HG02840 (cell line): ENCODE results near the gene SMOC2.

ENCODE experiments used
- ATAC-seq: cut with Tn5 transposase; IDR thresholded peaks from one replicate; pipeline ENCODE4 v1.9.1; 2021; ENCODE audit warnings: mild to moderate bottlenecking, moderate library complexity, moderate number of reproducible peaks; ENCODE audit not compliant: unreplicated experiment, low FRiP score

Gene SMOC2

DNA sequence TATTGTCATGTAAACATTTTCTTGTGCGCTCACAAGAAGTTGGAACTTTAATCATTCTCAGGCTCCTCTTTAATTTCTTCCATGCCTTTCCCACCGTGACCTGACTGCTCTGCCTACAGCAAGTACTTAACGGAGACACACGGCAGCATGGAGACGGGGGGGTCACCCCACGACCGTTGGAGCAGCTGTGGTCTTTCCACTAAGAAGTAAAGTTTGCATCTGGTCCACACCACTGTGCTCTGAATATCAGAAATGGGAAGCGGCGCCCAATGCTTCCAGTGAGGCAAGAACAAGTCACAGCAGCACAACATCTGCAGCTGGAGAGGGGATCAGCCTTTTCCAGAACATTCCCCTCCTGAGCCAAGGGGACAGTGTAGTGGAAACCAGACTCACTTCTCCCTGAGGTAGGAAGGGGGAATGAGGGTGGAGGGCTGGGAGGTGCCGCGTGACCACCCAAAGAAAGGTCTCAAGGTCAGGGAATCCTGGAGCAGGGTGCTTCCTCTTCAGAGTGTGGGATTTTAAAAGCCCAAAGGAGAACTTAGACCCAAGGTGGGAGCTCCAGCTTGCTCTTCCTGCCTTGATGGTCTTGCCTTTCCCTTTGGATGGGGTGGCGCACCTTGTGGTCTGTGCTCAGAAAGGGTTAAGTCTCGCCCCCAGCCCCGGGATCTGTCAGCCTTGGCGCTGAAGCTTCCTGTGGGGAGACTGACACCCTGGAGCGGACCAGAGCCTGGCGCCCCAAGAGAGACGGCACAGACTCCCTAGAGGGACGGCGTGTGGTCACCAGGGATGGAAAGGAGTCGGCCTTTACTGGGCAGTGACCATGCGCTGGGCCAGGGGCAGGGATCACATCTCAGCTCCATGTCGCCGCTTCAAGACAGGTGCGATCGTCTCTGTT lies 25.6 kb upstream of the SMOC2 start:
- no peak for ATAC-seq

DNA sequence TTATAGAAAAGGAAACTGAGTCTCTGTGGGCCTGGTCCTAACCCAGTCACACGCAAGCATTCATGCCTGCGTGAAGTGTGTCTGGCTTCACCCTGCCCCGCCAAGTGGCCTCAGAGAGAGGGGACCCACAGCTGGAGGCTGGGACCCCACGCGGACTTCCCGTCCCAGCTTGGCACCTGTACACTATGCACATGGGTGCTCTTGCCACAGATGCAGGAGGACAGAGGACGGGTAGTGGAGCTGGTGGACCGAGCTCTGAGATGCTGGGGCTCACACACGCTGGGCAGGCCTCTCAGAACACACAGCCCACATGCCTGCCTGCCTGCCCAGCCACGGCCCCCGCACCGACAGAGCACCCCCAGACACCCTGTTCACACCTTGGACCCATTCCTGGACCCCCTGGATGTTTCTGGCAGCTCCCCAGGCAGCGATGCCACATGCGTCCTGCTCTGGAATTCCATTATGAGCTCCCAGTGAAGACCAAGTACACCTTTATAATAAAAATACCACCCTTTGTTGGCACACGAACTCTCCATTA lies 24.9 kb upstream of the SMOC2 start:
- ATAC-seq, result no peak

DNA sequence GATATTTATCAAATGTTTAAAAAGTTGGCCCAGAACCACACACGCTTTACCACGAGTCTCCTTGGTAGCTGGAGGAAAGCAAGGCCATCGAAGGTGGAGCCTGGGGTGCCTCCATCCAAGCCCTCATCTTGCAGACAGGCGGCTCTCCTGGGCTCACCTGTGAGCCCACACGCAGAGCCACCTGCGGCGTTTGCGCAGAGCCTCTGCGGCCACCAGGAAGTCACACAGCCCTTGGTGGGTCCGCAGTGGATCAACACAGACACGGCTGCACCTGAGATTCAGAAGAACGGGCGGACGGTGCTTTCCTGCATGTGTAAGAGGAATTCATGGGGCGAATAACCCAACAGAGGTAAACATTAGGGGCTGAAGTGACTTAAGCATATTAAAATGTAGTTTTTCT lies 24.5 kb upstream of the SMOC2 start:
- no peak for ATAC-seq

DNA sequence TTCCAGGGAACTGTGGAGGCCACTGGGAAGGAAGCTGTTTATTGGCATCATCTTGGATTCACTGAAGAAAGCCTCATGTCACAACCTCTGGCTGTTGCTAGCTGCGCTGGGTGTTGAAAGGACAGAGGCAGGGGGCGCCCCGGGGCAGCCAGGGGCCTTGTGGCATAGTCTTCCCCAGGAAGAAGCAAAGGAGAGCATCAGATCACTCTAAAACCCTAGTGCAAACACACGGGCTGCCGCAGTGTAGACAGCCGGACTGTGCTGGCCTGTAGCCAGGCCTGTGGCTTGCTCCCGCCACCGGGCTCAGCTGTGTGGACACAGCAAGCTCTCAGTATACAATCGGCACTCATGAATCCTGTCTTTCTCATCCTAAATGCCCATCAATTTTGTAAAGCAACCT lies 23.8 kb upstream of the SMOC2 start:
- ATAC-seq, result no peak

DNA sequence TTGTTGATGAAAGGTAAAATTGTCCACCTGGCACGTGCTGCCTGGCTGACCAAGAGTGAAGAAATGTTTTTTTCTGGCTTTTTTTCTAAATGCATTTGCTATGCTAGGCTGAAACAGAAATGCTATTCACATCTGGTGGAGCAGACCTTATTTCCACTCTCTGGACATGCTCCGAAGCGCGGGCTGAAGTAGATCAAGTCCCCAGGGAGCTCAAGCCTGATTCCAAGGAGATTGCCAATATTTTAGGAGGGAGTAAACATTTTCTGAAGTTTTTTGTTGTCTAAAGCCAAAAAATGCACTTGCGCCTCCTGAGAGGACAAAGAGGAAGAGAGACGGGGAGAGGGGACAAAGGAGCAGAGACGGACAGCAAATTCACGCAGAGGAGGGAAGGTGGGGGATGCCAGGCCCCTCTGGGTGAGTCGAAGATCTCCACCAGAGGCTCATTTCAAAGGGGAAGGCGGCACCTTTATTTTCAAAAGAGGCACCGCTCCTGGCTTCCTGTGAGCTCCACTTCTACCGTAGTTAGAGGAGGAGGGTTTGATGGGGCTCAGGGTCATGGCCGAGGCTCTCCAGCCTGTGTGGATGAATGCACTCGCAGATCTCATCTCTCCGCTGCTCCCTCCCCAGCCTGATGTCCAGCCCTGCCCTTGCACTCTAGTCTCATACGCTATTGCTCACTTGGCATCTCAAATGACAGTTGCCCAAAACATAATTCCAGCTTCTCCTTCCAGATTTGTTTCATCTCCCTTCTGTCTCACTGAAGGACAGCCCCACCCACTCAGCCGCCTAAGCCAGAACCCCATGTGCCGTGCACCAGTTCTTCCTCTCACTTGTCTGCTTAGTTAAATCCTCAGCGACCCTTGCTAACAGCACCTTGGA lies 23.1 kb upstream of the SMOC2 start:
- no peak for ATAC-seq

DNA sequence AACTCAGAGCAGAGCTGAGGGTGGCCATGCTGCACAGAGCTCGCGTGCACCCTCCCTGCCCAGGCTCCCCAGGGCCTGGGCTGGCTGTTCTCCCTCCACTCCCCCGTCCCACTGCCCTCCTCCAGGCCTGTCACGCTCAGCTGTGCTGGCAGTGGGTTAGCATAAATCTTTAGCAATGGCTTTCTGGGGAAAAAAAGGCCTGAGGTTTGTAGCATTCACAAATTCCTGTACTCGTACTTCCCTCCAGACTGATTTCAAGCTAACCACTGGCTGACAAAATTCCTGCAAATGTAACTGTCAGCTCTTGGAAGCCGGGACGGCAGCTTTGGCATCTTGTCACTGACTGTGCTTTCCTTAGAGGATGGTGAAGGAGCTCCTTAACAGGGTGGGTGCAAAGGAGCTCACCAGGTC lies 22.3 kb upstream of the SMOC2 start:
- ATAC-seq, result no peak

DNA sequence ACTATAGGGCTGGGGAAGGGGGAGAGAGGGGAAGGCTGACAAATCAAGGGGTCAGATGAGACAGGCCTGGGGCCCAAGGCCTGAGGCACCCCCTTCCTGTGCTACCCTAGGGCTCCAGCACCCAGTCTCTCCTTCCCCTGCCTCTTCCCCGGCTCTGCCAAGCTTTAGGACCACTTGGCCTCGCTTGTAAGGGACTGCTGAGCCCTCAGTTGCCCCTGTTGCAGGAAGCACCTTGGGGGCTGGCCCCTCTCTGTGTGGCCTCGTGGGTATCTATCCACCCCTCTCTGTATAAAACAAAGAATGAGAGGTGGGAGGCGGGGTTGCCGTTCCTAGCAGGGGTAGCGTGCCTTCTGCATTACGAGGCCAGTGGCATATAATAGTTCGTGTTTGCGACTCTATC lies 21.4 kb upstream of the SMOC2 start:
- ATAC-seq, result no peak

DNA sequence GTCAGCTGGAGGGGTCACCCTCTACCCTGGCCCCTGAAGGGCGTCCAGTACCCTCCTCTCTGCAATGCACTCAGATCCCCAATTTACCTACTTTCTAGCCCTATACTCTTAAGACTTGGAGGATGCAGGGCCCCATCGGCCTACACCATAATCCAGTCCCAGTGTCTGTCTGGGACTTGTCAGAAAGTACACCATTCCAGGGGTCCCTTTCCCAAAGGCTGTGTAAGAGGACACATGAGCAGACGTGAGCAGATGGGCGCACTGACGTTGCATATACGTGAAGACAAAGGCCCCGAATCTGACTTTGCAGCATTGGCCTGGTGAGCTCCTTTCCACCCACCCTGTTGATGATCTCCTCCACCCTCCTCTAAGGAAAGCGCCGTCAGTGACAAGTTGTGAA lies 20.9 kb upstream of the SMOC2 start:
- ATAC-seq, result no peak

DNA sequence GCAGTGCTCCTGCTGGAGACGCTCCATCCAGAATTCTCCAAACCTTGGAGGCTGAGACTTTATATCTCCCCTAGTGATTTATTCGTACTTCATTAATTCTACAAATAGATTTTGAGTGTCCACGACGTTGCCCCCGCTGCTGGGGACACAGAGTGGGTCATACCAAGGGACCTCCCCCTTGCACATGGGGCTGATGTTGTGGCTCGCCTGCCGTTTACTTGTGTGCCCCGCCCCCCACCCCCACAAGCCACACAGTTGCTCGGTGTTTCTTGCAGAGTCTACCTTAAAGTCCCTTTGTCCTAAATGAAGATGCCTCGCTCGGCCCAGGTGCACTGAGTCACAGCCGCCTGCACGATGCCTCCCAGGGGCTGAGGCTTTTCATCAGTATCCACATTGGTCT lies 20.3 kb upstream of the SMOC2 start:
- no peak for ATAC-seq

DNA sequence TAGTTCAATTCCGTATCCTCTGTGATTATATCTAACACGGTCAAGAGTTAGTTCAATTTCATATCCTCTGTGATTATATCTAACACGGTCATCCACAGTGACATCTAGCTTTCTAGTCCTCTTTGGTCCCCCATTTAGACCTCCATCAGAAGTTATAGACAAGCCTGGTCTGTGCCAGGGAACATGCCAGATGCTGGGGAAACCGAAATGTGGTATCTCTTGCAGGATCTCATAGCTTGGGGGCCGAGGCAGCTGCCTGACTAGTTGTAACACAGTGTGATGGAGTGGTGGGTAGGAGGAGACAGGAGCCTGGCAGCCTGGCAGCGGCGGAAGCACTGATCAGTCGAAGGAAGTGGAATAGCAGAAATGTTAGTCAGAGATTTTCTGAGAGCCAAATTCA lies 13.8 kb upstream of the SMOC2 start:
- ATAC-seq, result no peak

DNA sequence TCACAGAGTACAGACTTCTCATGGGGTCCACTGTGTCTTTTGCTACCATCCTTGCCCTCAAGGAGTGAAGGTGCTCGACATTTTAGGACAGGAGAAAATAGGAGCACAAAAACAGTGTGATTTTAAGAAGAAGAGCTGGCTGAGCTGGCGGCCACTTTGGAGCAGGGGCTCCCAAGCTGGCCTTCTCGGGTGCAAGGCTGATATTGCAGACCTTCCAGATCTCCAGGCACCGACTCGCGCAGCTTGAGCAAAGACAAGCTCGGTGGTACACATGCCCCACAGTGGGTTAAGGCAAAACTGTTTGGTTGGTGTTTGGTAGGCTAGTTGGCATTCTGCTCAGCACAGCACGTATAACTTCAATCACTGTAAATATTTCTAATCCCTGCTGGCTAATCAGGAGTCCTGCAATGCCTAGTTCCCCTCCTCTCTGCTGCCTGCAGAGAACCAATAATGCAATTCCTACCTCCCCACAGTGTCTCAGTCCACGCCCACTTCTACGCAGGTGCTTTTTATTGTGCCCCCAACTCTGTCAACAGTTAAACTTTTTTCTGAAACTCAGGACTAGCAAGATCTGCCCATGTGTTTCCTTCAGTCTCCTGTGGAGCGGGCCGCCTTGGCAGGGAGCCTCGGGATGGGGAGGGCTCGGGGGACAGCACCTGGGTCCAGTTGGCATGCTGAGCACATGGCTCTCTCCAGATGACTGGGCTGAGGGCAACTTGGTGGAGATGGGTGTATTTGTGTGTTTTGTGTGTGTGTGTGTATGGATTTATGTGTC lies 12.7 kb upstream of the SMOC2 start:
- ATAC-seq, result no peak

DNA sequence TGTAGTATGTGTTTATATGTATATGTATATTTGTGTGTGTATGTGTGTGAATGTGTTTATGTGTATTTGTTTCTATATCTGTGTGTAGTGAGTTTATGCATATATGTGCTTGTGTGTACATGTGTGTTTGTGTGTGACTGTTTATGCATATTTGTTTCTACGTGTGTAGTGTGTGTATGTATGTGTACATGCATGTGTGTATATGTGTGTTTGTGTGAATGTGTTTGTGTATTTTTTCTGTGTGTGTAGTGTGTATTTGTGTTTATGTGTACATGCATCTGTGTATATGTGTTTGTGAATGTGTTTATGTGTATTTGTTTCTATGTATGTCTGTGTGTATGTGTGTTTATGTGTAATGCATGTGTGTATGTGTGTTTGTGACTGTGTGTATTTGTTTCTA lies 12.1 kb upstream of the SMOC2 start:
- ATAC-seq, result no peak

DNA sequence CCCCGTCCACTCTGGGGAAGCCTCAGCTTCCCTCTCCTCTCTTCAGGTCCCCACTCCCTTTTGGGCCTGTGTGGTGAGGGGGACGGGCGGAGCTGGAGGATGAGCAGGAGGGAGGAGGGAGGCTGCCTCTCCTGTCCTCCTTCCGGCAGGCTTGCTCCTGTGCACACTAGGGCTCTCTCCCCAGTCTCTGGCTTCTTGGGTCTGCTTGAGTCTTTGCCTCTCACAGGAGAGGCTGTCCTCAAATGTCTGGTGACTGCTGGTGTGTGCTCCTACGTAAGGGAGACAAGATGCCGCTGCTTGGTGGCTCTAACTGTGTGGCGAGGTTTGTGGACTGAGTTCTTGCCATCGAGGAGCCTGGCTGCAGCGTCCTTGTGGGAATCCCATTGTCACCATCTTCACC lies 8.8 kb upstream of the SMOC2 start:
- ATAC-seq, result no peak

DNA sequence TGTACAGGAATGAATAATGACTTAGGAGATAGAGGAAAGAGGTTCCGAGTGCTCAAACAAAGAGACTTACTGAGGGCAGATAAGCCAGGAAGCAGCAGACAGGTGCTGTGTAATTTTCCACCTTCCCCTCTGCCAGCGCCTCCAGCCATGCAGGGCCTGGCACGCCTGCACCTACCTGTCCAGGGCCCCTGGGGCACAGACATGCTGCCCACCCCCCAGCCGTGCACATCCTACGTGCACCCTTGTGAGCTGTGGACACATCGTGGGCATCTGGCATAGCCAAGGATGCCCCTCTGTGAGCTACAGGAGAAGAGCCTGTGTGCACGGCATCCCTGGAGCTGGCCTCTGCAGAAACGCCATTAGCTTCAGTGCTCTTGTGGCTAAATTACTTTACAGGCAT lies 7.1 kb upstream of the SMOC2 start:
- ATAC-seq, result no peak

DNA sequence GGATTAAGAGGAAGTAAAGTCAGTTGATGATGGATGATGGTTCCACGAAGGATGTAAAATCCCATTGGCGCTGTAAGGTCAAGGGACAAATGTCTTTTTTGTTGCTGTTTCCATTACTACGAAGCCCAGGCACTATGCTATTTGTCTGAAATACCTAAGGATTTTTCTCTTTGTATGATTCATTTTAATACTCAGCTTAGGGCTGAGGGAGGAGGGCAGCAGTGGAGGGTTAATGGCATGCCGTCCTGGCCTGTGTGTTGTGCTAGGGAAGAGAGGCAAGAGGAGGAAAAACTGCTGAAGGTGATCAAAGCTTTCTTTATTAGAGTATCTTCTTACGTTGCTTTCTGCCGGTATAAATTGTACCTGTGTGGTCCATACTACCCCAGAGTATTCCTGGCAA lies 6.5 kb upstream of the SMOC2 start:
- ATAC-seq, result no peak

DNA sequence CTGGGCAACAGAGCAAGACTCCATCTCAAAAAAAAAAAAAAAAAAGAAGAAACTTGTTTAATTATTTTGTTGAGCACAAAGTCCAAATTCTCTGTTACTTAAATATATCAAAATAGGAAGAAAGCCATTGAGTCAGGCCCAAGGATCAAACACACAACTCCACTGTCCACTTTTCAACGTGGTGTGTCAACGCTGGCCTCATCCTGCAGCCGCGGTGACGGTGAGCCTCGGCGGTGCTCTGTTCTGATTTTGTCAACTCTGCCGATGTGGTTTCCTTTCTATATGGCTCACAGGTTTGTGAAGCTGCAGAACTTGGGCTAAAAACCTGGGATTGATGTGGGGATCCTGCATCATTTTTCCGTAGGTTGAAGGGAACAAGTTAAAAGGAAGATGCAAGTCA lies 3.2 kb upstream of the SMOC2 start:
- ATAC-seq, result no peak

DNA sequence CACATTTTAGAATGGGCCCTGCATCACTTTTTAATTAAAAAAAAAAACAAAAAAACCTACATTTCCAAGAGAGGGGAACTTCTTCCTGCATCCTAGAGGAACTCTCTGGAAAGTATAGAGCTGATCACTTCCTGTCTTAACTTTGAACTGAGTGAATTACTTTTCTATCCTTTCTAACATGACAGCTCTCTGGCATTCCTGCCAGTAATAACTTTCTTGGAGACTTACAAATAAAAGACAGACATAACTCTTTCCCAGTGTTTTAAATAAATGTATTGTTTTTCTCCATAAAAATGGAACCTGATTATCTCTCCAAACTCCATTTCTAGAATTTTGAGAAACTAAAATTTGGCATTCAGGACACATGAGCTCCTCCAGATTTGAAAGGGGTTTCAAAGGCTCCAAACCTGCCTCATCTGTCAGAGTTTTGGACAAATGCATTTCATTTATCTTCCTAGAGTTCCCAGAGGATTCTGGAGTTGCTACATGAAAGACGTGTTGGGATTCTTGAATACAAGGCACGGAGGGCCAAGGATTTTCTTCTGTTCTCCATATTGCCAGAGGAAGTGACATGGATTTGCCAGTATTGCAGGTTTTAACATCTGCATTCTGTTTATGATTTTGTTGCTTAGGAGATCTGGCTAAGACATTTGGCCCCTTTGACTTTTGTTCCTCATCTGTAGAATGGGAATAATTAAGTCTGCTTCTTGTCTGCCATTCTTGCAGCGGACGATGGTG lies 2.0 kb upstream of the SMOC2 start:
- no peak for ATAC-seq

DNA sequence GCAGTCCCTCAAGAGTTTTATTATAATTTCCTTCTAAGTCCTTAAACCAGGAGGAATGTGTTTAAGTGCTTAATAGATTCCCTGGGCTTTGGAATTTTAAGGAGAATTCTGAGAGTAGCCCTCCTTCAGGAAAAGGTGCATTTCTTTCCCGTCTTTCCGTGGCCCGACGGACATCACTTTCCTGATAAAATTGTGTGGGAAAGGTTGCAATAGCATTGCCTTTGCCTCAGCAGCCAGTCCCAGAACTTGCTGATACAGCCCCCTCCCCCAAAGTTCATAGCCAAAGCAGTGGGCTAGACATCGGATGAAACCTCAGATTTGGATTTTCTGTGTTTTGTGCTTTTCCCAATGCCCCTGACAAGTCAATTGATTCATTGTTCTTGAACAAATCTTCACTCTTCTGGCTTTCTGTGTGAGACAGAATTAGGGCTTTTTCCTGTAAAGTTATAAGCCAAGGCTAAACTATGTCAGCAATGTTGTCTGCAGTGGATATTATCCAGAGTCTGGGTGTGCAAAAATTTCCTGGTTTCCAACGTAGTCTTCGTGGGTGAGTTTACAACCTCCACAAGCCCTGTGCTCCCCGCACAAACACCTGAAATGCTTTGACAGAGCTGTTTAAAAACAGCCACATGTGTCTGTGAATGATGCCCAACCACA lies 1.1 kb upstream of the SMOC2 start:
- ATAC-seq, result no peak
